Immature natural killer cell (primary cell): ENCODE results near the gene DCAF8. TPM values are rescaled to one million over a fixed set of nuclear protein-coding genes. Genes with fewer than 3 reads are reported as not detected.

Experiments
- DNase-seq, 3 donors: peaks; one replicate each; pipeline ENCODE4 v3.0.0; 2022; ENCODE audit warnings: mixed read lengths in 1 of 3
- H3K27ac Mint-ChIP-seq, 6 donors: one replicate each; pipeline ENCODE4 v1.8.0; 2020; ENCODE audit warnings: mixed read lengths in 6 of 6, mild to moderate bottlenecking in 5 of 6, inconsistent platforms in 4 of 6, moderate library complexity in 3 of 6
- H3K27me3 Mint-ChIP-seq, 3 donors: one replicate each; pipeline ENCODE4 v1.8.0; 2020 to 2021; ENCODE audit warnings: low read depth in 3 of 3, mild to moderate bottlenecking in 3 of 3, mixed read lengths in 3 of 3, moderate library complexity in 3 of 3, inconsistent platforms in 1 of 3
- H3K36me3 Mint-ChIP-seq, 3 donors: one replicate each; pipeline ENCODE4 v1.8.0; 2020; ENCODE audit warnings: mixed read lengths in 3 of 3, inconsistent platforms in 2 of 3, mild to moderate bottlenecking in 2 of 3
- H3K4me1 Mint-ChIP-seq, 2 donors: one replicate each; pipeline ENCODE4 v1.8.0; 2020; ENCODE audit warnings: inconsistent platforms in 2 of 2, mild to moderate bottlenecking in 2 of 2, mixed read lengths in 2 of 2, moderate library complexity in 1 of 2
- H3K4me3 Mint-ChIP-seq, 5 donors: one replicate each; pipeline ENCODE4 v1.8.0; 2020; ENCODE audit warnings: mild to moderate bottlenecking in 5 of 5, mixed read lengths in 5 of 5, inconsistent platforms in 3 of 5, moderate library complexity in 3 of 5
- H3K9me3 Mint-ChIP-seq, 6 donors: one replicate each; pipeline ENCODE4 v1.8.0; 2020; ENCODE audit warnings: mild to moderate bottlenecking in 6 of 6, mixed read lengths in 6 of 6, inconsistent platforms in 4 of 6, moderate library complexity in 3 of 6
- polyA plus RNA-seq, 3 donors: library from polyadenylated mRNA; unstranded; fragments of 300-500 nt; fragmentation: Illumina TruSeq; gene quantifications; one replicate each; pipeline ENCODE4 v1.2.3, GENCODE V29; 2021

DCAF8 gene
- polyA plus RNA-seq, 3 donors from 2014 or later: 42.3 to 62.1 (median 58.1) TPM

GRCh38 chr1:160178731-160179130 lies 83.6 kb downstream of the DCAF8 start:
- peaks cover 1 to 2% (median 2%) of the 10 kb centered on the region in 3 donors for H3K27me3 Mint-ChIP-seq
- no peak overlapping the region for H3K27ac Mint-ChIP-seq
- no peak overlapping the region for H3K4me3 Mint-ChIP-seq
- H3K4me1 Mint-ChIP-seq: no peaks in the 10 kb centered on the region
- no peaks in the 10 kb centered on the region for H3K36me3 Mint-ChIP-seq
- H3K9me3 Mint-ChIP-seq: no peaks in the 10 kb centered on the region
- DNase-seq: no peak

- Mint-ChIP-seq H3K36me3 (no peaks in the 10 kb centered on the region), H3K9me3 (no peaks in the 10 kb centered on the region), H3K4me1 (no peaks in the 10 kb centered on the region), H3K4me3 (no peak overlapping the region), H3K27me3 (peaks cover 1 to 6% (median 4%) of the 10 kb centered on the region in 3 donors), H3K27ac (no peak overlapping the region)
- DNase-seq: no peak
Measured at GRCh38 chr1:160177667-160178066, 84.7 kb downstream of the DCAF8 start.

- Mint-ChIP-seq H3K4me3 (no peak overlapping the region), H3K36me3 (no peaks in the 10 kb centered on the region), H3K9me3 (no peaks in the 10 kb centered on the region), H3K27ac (no peak overlapping the region), H3K27me3 (peaks cover 1 to 7% (median 6%) of the 10 kb centered on the region in 3 donors), H3K4me1 (no peaks in the 10 kb centered on the region)
- no peak for DNase-seq
Measured at GRCh38 chr1:160177231-160177630, 85.1 kb downstream of the DCAF8 start.

GRCh38 chr1:160171980-160172379 lies 90.4 kb downstream of the DCAF8 start:
- Mint-ChIP-seq H3K4me1 (peaks cover 10 to 15% of the 10 kb centered on the region in 2 donors), H3K4me3 (no peak overlapping the region), H3K9me3 (peaks cover 0 to 2% (median 0%) of the 10 kb centered on the region in 6 donors), H3K27ac (no peak overlapping the region), H3K27me3 (peaks cover 8 to 10% (median 10%) of the 10 kb centered on the region in 3 donors), H3K36me3 (no peaks in the 10 kb centered on the region)
- no peak for DNase-seq

- H3K27ac Mint-ChIP-seq: no peak overlapping the region
- H3K9me3 Mint-ChIP-seq: peaks cover 0 to 2% (median 0%) of the 10 kb centered on the region in 6 donors
- peaks cover 13 to 20% of the 10 kb centered on the region in 2 donors for H3K4me1 Mint-ChIP-seq
- no peak for DNase-seq
- H3K27me3 Mint-ChIP-seq: peaks cover 10 to 14% (median 13%) of the 10 kb centered on the region in 3 donors
- no peak overlapping the region for H3K4me3 Mint-ChIP-seq
- H3K36me3 Mint-ChIP-seq: peaks cover 0 to 4% (median 0%) of the 10 kb centered on the region in 3 donors
Measured at GRCh38 chr1:160171354-160171753, 91.0 kb downstream of the DCAF8 start.

- peak overlapping the region in 2 of 6 donors; percentile 20 to 61 for H3K27ac Mint-ChIP-seq
- H3K36me3 Mint-ChIP-seq: peaks cover 0 to 5% (median 0%) of the 10 kb centered on the region in 3 donors
- H3K4me1 Mint-ChIP-seq: peaks cover 20 to 29% of the 10 kb centered on the region in 2 donors
- H3K27me3 Mint-ChIP-seq: peaks cover 12 to 14% (median 13%) of the 10 kb centered on the region in 3 donors
- peaks cover 0 to 2% (median 0%) of the 10 kb centered on the region in 6 donors for H3K9me3 Mint-ChIP-seq
- peak overlapping the region; percentile 5 to 39 (median 19) for H3K4me3 Mint-ChIP-seq
- DNase-seq: peak; percentile 8 to 26 (median 15)
Measured at GRCh38 chr1:160169553-160170399, 92.6 kb downstream of the DCAF8 start.

GRCh38 chr1:160168609-160169369 lies 93.6 kb downstream of the DCAF8 start:
- no peak for DNase-seq
- Mint-ChIP-seq H3K27me3 (peaks cover 13 to 16% (median 14%) of the 10 kb centered on the region in 3 donors), H3K9me3 (peaks cover 0 to 2% (median 0%) of the 10 kb centered on the region in 6 donors), H3K36me3 (peaks cover 0 to 5% (median 0%) of the 10 kb centered on the region in 3 donors), H3K27ac (peak overlapping the region in 1 of 6 donors; percentile 42), H3K4me1 (peaks cover 20 to 31% of the 10 kb centered on the region in 2 donors), H3K4me3 (peak overlapping the region in 2 of 5 donors; percentile 9 to 39)

GRCh38 chr1:160168016-160168415 lies 94.3 kb downstream of the DCAF8 start:
- H3K4me1 Mint-ChIP-seq: peaks cover 20 to 37% of the 10 kb centered on the region in 2 donors
- peaks cover 0 to 5% (median 0%) of the 10 kb centered on the region in 3 donors for H3K36me3 Mint-ChIP-seq
- H3K27ac Mint-ChIP-seq: no peak overlapping the region
- H3K27me3 Mint-ChIP-seq: peaks cover 10 to 18% (median 18%) of the 10 kb centered on the region in 3 donors
- H3K4me3 Mint-ChIP-seq: no peak overlapping the region
- H3K9me3 Mint-ChIP-seq: peaks cover 0 to 2% (median 0%) of the 10 kb centered on the region in 6 donors
- no peak for DNase-seq

- Mint-ChIP-seq H3K4me3 (no peak overlapping the region), H3K36me3 (peaks cover 0 to 5% (median 0%) of the 10 kb centered on the region in 3 donors), H3K27ac (no peak overlapping the region), H3K4me1 (peaks cover 20 to 37% of the 10 kb centered on the region in 2 donors), H3K27me3 (peaks cover 10 to 18% (median 16%) of the 10 kb centered on the region in 3 donors), H3K9me3 (peaks cover 0 to 2% (median 0%) of the 10 kb centered on the region in 6 donors)
- DNase-seq: no peak
Measured at GRCh38 chr1:160167580-160167979, 94.8 kb downstream of the DCAF8 start.

- H3K9me3 Mint-ChIP-seq: peaks cover 0 to 2% (median 0%) of the 10 kb centered on the region in 6 donors
- H3K4me3 Mint-ChIP-seq: no peak overlapping the region
- peaks cover 7 to 18% (median 14%) of the 10 kb centered on the region in 3 donors for H3K27me3 Mint-ChIP-seq
- DNase-seq: no peak
- no peak overlapping the region for H3K27ac Mint-ChIP-seq
- peaks cover 20 to 37% of the 10 kb centered on the region in 2 donors for H3K4me1 Mint-ChIP-seq
- peaks cover 0 to 5% (median 0%) of the 10 kb centered on the region in 3 donors for H3K36me3 Mint-ChIP-seq
Measured at GRCh38 chr1:160167056-160167455, 95.3 kb downstream of the DCAF8 start.

- peak overlapping the region in 1 of 6 donors; percentile 55 for H3K27ac Mint-ChIP-seq
- H3K27me3 Mint-ChIP-seq: peaks cover 11 to 17% (median 14%) of the 10 kb centered on the region in 3 donors
- H3K9me3 Mint-ChIP-seq: peaks cover 0 to 2% (median 0%) of the 10 kb centered on the region in 6 donors
- peaks cover 20 to 37% of the 10 kb centered on the region in 2 donors for H3K4me1 Mint-ChIP-seq
- peaks cover 0 to 5% (median 0%) of the 10 kb centered on the region in 3 donors for H3K36me3 Mint-ChIP-seq
- peak in 1 of 3 donors; percentile 9 for DNase-seq
- peak overlapping the region in 2 of 5 donors; percentile 9 to 10 for H3K4me3 Mint-ChIP-seq
Measured at GRCh38 chr1:160166166-160166868, 96.0 kb downstream of the DCAF8 start.
